ENCODE data around the gene PSMD13. TPM values are rescaled to one million over a fixed set of nuclear protein-coding genes. Genes with fewer than 3 reads are reported as not detected.

PSMD13 gene
- total RNA-seq, 2 experiments from 2014 or later: 246 to 250 TPM

- POLR2A ChIA-PET: interaction anchor here (1.1 to 1.7 kb wide), 2 partner anchors 10 to 73 kb away, joined by 3 to 4 read pairs; partner anchors contain the start of genes BET1L and RIC8A
- CTCF ChIA-PET: interaction anchor here (1.0 to 4.8 kb wide), 7 partner anchors 8 to 32 kb away, joined by 3 to 15 read pairs (median 4); no protein-coding TSS in a partner anchor
Observed at GRCh38 chr11:279966-280705, 43.4 kb downstream of the PSMD13 start.

GRCh38 chr11:280706-281485 is 44.1 kb downstream of the PSMD13 start:
- ChIA-PET CTCF (interaction anchor here (1.1 to 4.8 kb wide), 7 partner anchors 9 to 31 kb away, joined by 3 to 15 read pairs (median 4); no protein-coding TSS in a partner anchor), POLR2A (interaction anchor here (0.7 to 1.7 kb wide), 3 partner anchors 9 to 74 kb away, joined by 3 to 4 read pairs (median 3); partner anchors contain the start of genes BET1L and RIC8A)

GRCh38 chr11:281486-282161 is 44.8 kb downstream of the PSMD13 start:
- ChIA-PET CTCF (interaction anchor here (1.0 to 4.8 kb wide), 8 partner anchors 9 to 36 kb away, joined by 3 to 15 read pairs (median 4); no protein-coding TSS in a partner anchor), POLR2A (interaction anchor here (0.7 to 1.7 kb wide), 4 partner anchors 9 to 74 kb away, joined by 3 to 4 read pairs (median 3); partner anchors contain the start of genes BET1L and RIC8A)

- ChIA-PET CTCF (interaction anchor here (1.0 to 4.8 kb wide), 5 partner anchors 8 to 35 kb away, joined by 3 to 15 read pairs (median 5); no protein-coding TSS in a partner anchor), POLR2A (interaction anchor here (0.7 to 1.1 kb wide), 2 partner anchors 11 to 24 kb away, joined by 3 read pairs; no protein-coding TSS in a partner anchor)
Observed at GRCh38 chr11:282171-282570, 45.4 kb downstream of the PSMD13 start.

GRCh38 chr11:282630-283360 is 46.0 kb downstream of the PSMD13 start:
- POLR2A ChIA-PET: interaction anchor here (0.5 to 1.1 kb wide), 4 partner anchors 11 to 253 kb away, joined by 3 to 5 read pairs (median 3); no protein-coding TSS in a partner anchor

GRCh38 chr11:283405-284104 is 46.8 kb downstream of the PSMD13 start:
- POLR2A ChIA-PET: interaction anchor here (0.6 kb wide), 1 partner anchor 252 kb away, joined by 5 read pairs; no protein-coding TSS in a partner anchor
- CTCF ChIA-PET: interaction anchor here (0.7 to 4.8 kb wide), 5 partner anchors 12 to 164 kb away, joined by 3 to 15 read pairs (median 4); no protein-coding TSS in a partner anchor

More at GRCh38 chr11:282630-283360, 46.0 kb downstream of the PSMD13 start:
- CTCF ChIA-PET: interaction anchor here (0.7 to 4.8 kb wide), 6 partner anchors 8 to 165 kb away, joined by 3 to 15 read pairs (median 4); no protein-coding TSS in a partner anchor

GRCh38 chr11:284105-285020 is 47.6 kb downstream of the PSMD13 start:
- CTCF ChIA-PET: interaction anchor here (0.7 to 4.8 kb wide), 2 partner anchors 12 to 16 kb away, joined by 3 to 15 read pairs; no protein-coding TSS in a partner anchor
- POLR2A ChIA-PET: interaction anchor here (0.6 kb wide), 1 partner anchor 70 kb away, joined by 3 read pairs; no protein-coding TSS in a partner anchor

GRCh38 chr11:285021-285893 is 48.5 kb downstream of the PSMD13 start:
- ChIA-PET POLR2A (interaction anchor here (0.6 kb wide), 1 partner anchor 69 kb away, joined by 3 read pairs; no protein-coding TSS in a partner anchor), CTCF (no interaction called here)

- ChIA-PET CTCF (interaction anchor here (1.0 kb wide), 1 partner anchor 10 kb away, joined by 3 read pairs; no protein-coding TSS in a partner anchor), POLR2A (no interaction called here)
Observed at GRCh38 chr11:285894-286220, 49.1 kb downstream of the PSMD13 start.

GRCh38 chr11:286977-287820 is 50.4 kb downstream of the PSMD13 start:
- ChIA-PET CTCF (interaction anchor here (0.9 to 3.2 kb wide), 5 partner anchors 8 to 43 kb away, joined by 3 to 16 read pairs (median 4); partner anchors contain the start of genes IFITM5 and NLRP6), POLR2A (interaction anchor here (1.2 kb wide), 1 partner anchor 8 kb away, joined by 3 read pairs; no protein-coding TSS in a partner anchor)

- ChIA-PET CTCF (interaction anchor here (0.9 to 3.2 kb wide), 5 partner anchors 9 to 43 kb away, joined by 3 to 16 read pairs (median 4); partner anchors contain the start of genes IFITM5 and NLRP6), POLR2A (interaction anchor here (0.6 to 1.2 kb wide), 3 partner anchors 9 to 61 kb away, joined by 3 to 4 read pairs (median 3); no protein-coding TSS in a partner anchor)
Observed at GRCh38 chr11:287821-288477, 51.2 kb downstream of the PSMD13 start.

- ChIA-PET POLR2A (interaction anchor here (0.5 to 0.8 kb wide), 3 partner anchors 21 to 489 kb away, joined by 3 to 5 read pairs (median 3); no protein-coding TSS in a partner anchor), CTCF (interaction anchor here (0.8 to 3.2 kb wide), 6 partner anchors 10 to 160 kb away, joined by 3 to 16 read pairs (median 4); partner anchors contain the start of genes NLRP6 and SIGIRR)
Observed at GRCh38 chr11:288478-289397, 52.0 kb downstream of the PSMD13 start, which contains the start of gene PGGHG. TSS of gene PGGHG (plus strand) at chr11:289126. CDS start at chr11:289817, 691 bp downstream.
